ENCODE measurements around the gene GDF15.

GRCh38 chr19:18437491-18438330 lies 51.8 kb downstream of the GDF15 start, which contains the start of gene ISYNA1:
- no peak for TF ChIP-seq CTCF (IDR thresholded peaks at IDR 0.05; ENCODE audit: borderline replicate concordance, extremely low read depth, low read length, poor library complexity, severe bottlenecking)
- no peak for TF ChIP-seq EZH2 (IDR thresholded peaks at IDR 0.05; ENCODE audit: borderline replicate concordance, low read depth, low read length, severe bottlenecking)
